Subcutaneous abdominal adipose tissue (tissue), 5 donors: ENCODE measurements around the gene CACNA2D3.

Source experiments
- H3K27ac ChIP-seq: one replicate; pipeline ENCODE4 v1.7.0; 2013; ENCODE audit warnings: low read depth, mild to moderate bottlenecking, inconsistent platforms, low read length, moderate library complexity
- H3K27me3 ChIP-seq, 5 donors: one replicate each; pipeline ENCODE4 v1.7.0; 2013; ENCODE audit warnings: low read length in 5 of 5, inconsistent platforms in 1 of 5; ENCODE audit not compliant: control insufficient read depth in 5 of 5, insufficient read depth in 4 of 5
- H3K36me3 ChIP-seq, 5 donors: one replicate each; pipeline ENCODE4 v1.7.0; 2013; ENCODE audit warnings: low read length in 5 of 5; ENCODE audit not compliant: control insufficient read depth in 5 of 5, insufficient read depth in 5 of 5
- H3K4me1 ChIP-seq, 5 donors: one replicate each; pipeline ENCODE4 v1.7.0; 2013; ENCODE audit warnings: low read length in 5 of 5, mild to moderate bottlenecking in 3 of 5, moderate library complexity in 1 of 5; ENCODE audit not compliant: control insufficient read depth in 5 of 5, insufficient read depth in 5 of 5
- H3K4me3 ChIP-seq, 5 donors: one replicate each; pipeline ENCODE4 v1.7.0; 2013; ENCODE audit warnings: low read length in 5 of 5, low read depth in 1 of 5
- H3K9ac ChIP-seq, 5 donors: one replicate each; pipeline ENCODE4 v1.7.0; 2013; ENCODE audit warnings: low read length in 5 of 5, mild to moderate bottlenecking in 4 of 5, moderate library complexity in 3 of 5
- H3K9me3 ChIP-seq, 5 donors: one replicate each; pipeline ENCODE4 v1.7.0; 2013; ENCODE audit warnings: low read length in 5 of 5; ENCODE audit not compliant: control insufficient read depth in 5 of 5
- donor health status: healthy.
- donor health status: healthy.
- donor health status: healthy.
- donor health status: healthy.
- donor health status: healthy.

Gene CACNA2D3

GRCh38 chr3:54863786-54864185, 741.4 kb downstream of the CACNA2D3 start:
- no peak overlapping the region for H3K27ac ChIP-seq
- H3K4me3 ChIP-seq = no peak overlapping the region
- H3K4me1 ChIP-seq = peaks cover 0 to 15% (median 9%) of the 10 kb centered on the region in 5 donors
- H3K27me3 ChIP-seq = peaks cover 4 to 12% (median 9%) of the 10 kb centered on the region in 5 donors
- H3K9ac ChIP-seq = no peak overlapping the region
- no peaks in the 10 kb centered on the region for H3K9me3 ChIP-seq
- no peaks in the 10 kb centered on the region for H3K36me3 ChIP-seq

DNA sequence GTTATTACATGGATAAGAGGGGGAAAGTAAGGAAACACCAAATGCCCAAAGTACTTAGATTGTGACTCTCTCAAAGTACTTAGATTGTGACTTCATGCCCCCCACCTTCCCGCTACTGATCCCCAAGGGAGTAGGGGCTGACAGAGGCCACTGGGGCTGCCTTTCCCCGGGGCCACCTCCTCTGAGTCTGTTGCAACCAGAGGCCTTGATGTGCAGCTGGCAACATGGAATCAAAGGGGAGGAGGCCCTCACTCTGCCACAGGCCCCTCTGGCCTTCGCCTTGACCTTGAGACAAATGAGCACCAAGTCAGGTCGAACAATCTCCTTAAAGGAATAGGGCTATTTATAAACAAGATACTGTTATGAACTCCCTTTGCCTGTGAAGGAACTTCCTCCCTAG, 743.0 kb downstream of the CACNA2D3 start:
- Histone ChIP-seq H3K9ac (no peak overlapping the region), H3K27ac (no peak overlapping the region), H3K9me3 (no peaks in the 10 kb centered on the region), H3K36me3 (no peaks in the 10 kb centered on the region), H3K4me1 (peaks cover 0 to 15% (median 9%) of the 10 kb centered on the region in 5 donors), H3K4me3 (no peak overlapping the region), H3K27me3 (peaks cover 4 to 13% (median 9%) of the 10 kb centered on the region in 5 donors)

DNA sequence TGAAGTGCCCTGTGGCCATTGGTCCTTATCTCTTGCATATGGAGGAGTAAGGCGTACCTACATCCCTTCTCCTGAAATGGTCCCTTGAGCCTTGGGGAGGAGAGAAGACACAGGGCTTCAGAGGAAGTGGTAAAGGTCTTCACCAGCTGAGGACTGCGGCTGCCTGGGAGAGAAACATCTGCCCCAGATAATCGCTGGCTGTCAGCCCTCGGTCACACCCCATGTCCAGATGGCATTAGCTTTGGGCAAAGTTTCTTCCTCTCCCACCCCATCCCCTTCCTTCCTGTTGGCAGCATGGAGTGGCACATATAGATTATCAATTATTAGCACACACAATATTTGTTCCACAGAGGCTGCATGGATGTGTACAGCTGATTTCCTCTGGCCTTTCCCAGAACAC, 743.9 kb downstream of the CACNA2D3 start:
- Histone ChIP-seq H3K9me3 (no peaks in the 10 kb centered on the region), H3K27ac (no peak overlapping the region), H3K4me1 (peaks cover 0 to 9% (median 4%) of the 10 kb centered on the region in 5 donors), H3K9ac (no peak overlapping the region), H3K27me3 (peaks cover 3 to 11% (median 6%) of the 10 kb centered on the region in 5 donors), H3K4me3 (no peak overlapping the region), H3K36me3 (no peaks in the 10 kb centered on the region)

DNA sequence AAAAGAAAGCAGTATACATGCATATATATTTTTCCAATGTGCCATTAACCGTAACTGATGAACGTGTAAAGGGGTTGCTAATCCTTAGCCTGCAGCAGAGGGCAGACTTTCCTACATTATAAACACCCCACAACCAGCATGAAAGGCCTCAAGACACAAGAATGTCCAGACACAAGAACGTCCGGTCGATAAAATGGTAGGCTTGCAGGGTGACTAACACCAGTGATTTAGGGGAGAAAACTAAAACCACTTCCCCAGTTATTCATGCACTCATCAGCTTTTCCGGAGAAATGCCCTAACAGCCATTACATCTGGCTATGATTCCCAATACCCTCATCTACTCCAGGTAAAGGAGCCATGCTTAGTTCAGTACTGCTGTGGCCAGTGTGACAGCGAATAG, 748.1 kb downstream of the CACNA2D3 start:
- Histone ChIP-seq H3K27me3 (peaks cover 0 to 3% (median 0%) of the 10 kb centered on the region in 5 donors), H3K9ac (no peak overlapping the region), H3K27ac (no peak overlapping the region), H3K9me3 (no peaks in the 10 kb centered on the region), H3K4me1 (no peaks in the 10 kb centered on the region), H3K36me3 (no peaks in the 10 kb centered on the region), H3K4me3 (no peak overlapping the region)

GRCh38 chr3:54871867-54872266, 749.5 kb downstream of the CACNA2D3 start:
- Histone ChIP-seq H3K9me3 (no peaks in the 10 kb centered on the region), H3K9ac (no peak overlapping the region), H3K27me3 (peaks cover 0 to 3% (median 0%) of the 10 kb centered on the region in 5 donors), H3K36me3 (no peaks in the 10 kb centered on the region), H3K27ac (no peak overlapping the region), H3K4me3 (no peak overlapping the region), H3K4me1 (no peaks in the 10 kb centered on the region)

- Histone ChIP-seq H3K4me3 (no peak overlapping the region), H3K27ac (no peak overlapping the region)
Observed at GRCh38 chr3:54873059-54874010, 751.0 kb downstream of the CACNA2D3 start.

DNA sequence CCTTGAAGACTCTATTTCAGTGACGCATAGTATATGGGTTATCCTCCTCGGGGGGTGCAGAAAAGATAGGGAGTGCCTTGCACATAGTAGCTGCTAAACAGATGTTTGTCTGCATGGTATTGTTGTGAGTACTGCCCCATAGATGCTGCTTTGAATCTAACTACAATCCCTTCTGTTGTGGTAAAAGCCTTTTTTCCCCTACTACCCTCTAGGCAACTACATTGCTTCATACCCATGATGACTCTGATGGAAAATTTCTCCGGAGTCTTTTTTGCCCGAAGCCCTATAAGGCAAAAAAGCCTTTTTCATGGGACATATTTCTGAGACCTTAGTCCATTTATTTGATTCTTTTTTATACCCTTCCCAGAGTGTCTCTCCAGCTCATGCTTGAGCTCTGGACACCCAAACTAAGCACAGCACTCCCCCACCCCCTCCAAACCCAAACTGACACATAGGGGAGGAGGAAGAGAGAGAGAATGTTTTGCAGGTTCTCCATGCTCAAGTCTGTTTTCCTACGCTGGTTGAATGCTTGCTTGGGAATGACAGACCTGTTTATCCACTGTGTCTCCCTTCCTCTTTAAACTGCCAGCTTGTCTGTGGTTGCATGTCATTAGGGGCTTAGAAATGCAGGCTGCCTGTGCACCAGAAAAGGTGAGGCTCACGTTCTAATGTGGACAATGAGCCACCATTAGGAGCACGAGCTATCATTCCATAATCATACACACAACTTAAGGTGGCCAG, 752.6 kb downstream of the CACNA2D3 start:
- no peak overlapping the region for H3K4me3 ChIP-seq
- no peaks in the 10 kb centered on the region for H3K36me3 ChIP-seq
- no peaks in the 10 kb centered on the region for H3K9me3 ChIP-seq
- H3K27ac ChIP-seq = no peak overlapping the region
- H3K4me1 ChIP-seq = peaks cover 0 to 3% (median 0%) of the 10 kb centered on the region in 5 donors
- H3K27me3 ChIP-seq = no peaks in the 10 kb centered on the region
- H3K9ac ChIP-seq = no peak overlapping the region

More at GRCh38 chr3:54873059-54874010, 751.0 kb downstream of the CACNA2D3 start:
- Histone ChIP-seq H3K36me3 (no peaks in the 10 kb centered on the region), H3K4me1 (peaks cover 0 to 3% (median 0%) of the 10 kb centered on the region in 5 donors), H3K9ac (no peak overlapping the region), H3K27me3 (peaks cover 0 to 3% (median 0%) of the 10 kb centered on the region in 5 donors), H3K9me3 (no peaks in the 10 kb centered on the region)

DNA sequence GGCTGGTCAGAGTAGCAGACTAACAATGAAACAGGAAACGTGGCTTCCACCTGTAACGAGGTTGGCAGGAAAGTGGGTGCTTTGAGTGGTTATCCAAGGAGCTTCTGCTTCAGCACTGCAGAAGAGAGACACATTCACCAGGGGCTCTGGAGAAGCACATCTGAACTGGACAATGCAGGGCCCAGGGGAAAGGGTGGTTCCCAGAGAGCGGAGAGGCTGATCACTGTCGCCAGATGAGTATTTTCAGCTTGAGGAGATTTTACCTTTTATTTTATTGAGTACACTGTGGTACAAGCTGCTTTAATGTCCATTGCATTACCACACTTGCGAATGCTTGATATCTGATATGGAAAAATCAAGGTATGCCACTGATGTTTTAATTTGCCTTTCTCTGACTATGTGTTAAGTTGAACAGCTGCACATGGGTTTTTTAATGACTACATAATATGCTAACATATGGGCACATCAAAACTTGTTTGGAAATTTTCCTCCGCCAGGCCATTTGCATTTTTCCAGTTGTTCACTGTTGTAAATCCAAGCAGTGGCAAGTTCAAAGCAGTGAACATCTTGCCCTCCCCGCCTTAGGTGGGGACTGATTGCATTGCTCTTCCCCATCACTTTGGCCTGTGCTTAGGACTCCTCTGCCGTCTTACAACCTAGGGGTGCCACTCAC, 753.4 kb downstream of the CACNA2D3 start:
- Histone ChIP-seq H3K4me3 (no peak overlapping the region), H3K4me1 (peaks cover 0 to 3% (median 0%) of the 10 kb centered on the region in 5 donors), H3K9ac (no peak overlapping the region), H3K36me3 (no peaks in the 10 kb centered on the region), H3K9me3 (no peaks in the 10 kb centered on the region), H3K27ac (no peak overlapping the region), H3K27me3 (peaks cover 0 to 2% (median 0%) of the 10 kb centered on the region in 5 donors)

DNA sequence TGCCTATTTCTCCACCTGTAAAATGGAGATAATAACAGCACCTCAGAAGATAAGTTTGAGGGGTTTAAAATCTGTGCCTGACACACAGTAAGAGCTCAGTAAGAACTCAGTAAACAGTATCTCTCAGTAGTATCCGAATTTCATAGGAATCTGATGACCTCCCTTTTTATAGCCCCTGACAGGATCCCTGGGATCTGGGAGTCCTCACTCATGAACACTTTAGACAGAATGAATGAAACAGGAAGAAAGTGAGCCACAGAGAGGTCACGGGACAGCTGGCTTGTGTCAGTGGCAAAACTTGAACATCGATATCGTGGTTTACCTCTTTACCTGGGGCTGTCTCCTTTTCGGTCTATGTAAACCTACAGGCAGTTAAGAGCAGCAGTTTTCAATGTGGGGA, 754.3 kb downstream of the CACNA2D3 start:
- no peak overlapping the region for H3K4me3 ChIP-seq
- H3K9ac ChIP-seq = no peak overlapping the region
- no peaks in the 10 kb centered on the region for H3K36me3 ChIP-seq
- peaks cover 0 to 3% (median 2%) of the 10 kb centered on the region in 5 donors for H3K4me1 ChIP-seq
- H3K27me3 ChIP-seq = peaks cover 0 to 2% (median 0%) of the 10 kb centered on the region in 5 donors
- no peaks in the 10 kb centered on the region for H3K9me3 ChIP-seq
- no peak overlapping the region for H3K27ac ChIP-seq
